ENCODE data around the gene KIF16B. TPM values are rescaled to one million over a fixed set of nuclear protein-coding genes. Genes with fewer than 3 reads are reported as not detected.
"Not testable (repeated sequence)": the region's sequence is repeated elsewhere in the genome, so short reads cannot be mapped to it uniquely, and the experiment has no call there.

KIF16B gene
- polyA plus RNA-seq, 4 donors = 9.8 to 23.5 (median 19.5) TPM

- no peak for DNase-seq (ENCODE audit: low read depth in 4 of 4, low spot score in 3 of 4)
These were observed 300.4 kb downstream of the KIF16B start for GRCh38 chr20:16272780-16273360.

DNA sequence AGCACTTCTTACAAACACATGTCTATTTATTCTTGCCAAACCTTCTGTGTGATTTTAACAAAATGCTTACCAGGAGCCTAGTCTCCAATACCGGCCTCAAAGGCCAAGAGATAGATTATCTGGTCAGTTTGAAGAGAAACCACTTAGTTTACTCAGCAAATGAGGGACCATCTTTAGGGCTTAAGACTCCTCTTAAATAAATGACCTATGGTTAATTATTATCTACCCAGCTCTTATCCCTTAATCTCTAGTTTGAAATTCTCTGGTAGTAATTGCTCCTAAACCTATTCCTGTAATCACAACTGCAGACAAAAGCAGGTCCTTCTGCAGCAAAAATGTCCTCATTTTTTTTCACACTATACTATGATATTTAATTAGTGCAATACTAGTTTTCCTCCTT lies 301.8 kb downstream of the KIF16B start:
- no peak for DNase-seq (ENCODE audit: low read depth in 4 of 4, low spot score in 3 of 4)

GRCh38 chr20:16270989-16271388 lies 302.3 kb downstream of the KIF16B start:
- no peak for DNase-seq (ENCODE audit: low read depth in 4 of 4, low spot score in 3 of 4)

- DNase-seq (ENCODE audit: low read depth in 4 of 4, low spot score in 3 of 4) = no peak
These were observed 302.8 kb downstream of the KIF16B start for GRCh38 chr20:16270314-16270931.

DNA sequence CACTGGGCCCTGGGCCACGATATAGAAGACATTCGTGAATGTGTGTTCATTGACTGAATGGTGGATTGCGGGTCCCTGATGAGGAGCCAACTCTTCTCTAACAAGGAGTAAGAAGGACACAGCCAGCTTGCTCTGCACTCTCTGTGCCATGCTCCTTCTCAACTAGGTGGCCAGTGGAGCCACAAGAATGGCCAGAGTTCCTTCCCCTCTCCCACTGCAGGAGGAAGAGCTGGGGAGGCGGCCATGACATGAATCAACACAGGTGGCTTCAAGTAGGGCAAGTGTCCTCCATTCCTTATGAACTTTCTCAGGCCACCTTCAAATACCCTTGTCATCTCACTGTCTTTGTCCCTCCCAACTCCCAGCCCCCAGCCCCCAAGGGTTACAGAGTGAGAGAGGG lies 305.7 kb downstream of the KIF16B start:
- no peak for DNase-seq (ENCODE audit: low read depth in 4 of 4, low spot score in 3 of 4)

GRCh38 chr20:16265334-16265733 lies 307.9 kb downstream of the KIF16B start:
- DNase-seq (ENCODE audit: low read depth in 4 of 4, low spot score in 3 of 4) = no peak

DNA sequence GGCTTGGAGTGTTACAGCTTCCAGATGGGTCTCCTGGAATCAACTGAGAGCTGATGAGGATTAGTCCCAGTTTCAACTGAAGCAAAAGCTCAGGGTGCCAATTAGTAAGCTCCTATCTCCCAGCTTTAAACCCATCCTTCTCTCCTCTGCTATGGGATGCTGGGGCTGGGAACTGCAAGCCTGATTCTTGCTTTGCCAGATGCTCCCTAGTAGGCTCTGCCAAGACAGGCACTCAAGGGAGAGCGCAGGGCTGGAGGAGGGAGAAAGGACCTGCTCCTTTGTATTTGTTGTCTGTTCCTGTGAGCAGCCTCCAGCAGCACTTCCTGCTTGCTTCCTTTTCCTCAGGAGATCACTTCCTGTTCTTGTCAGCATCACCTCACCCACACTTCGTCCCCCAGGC lies 309.7 kb downstream of the KIF16B start:
- DNase-seq (ENCODE audit: low read depth in 4 of 4, low spot score in 3 of 4) = no peak

DNA sequence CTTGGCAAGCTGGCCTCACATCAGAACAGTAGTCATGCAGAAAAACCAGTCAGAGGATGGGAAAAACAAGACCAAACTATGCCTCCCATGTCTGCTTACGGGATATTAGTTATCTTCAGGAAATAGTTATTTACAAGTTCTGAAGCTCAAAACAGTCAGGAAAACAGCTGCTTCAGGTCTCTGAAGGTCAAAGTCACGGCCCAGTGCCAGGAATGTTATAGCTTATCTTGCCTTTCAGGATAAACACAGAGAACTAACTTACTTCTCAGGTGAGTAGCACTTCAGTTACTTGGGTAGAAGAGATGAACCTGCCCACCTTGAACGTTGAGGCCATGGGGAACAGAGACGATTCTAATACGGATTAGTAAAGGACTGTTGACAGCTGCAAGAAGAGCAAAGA lies 310.7 kb downstream of the KIF16B start:
- no peak for DNase-seq (ENCODE audit: low read depth in 4 of 4, low spot score in 3 of 4)

- DNase-seq (ENCODE audit: low read depth in 4 of 4, low spot score in 3 of 4) = no peak
These were observed 311.4 kb downstream of the KIF16B start for GRCh38 chr20:16261733-16262273.

- no peak for DNase-seq (ENCODE audit: low read depth in 4 of 4, low spot score in 3 of 4)
These were observed 312.3 kb downstream of the KIF16B start for GRCh38 chr20:16260911-16261310.

DNA sequence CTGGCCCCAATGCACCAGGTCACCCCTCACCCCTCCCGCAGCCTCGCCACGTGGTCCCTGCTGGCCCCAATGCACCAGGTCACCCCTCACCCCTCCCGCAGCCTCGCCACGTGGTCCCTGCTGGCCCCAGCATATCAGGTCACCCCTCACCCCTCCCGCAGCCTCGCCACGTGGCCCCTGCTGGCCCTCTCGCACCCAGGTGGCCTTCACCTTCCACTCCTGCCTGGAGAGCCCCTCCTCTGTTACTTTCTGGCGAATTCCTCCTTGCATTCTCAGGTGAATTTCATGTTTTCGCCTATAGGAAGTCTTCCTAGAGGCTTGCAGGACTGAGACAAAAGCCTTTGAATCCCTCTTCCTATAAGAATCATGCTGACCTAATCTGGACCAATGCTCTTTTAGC lies 313.1 kb downstream of the KIF16B start:
- not testable (repeated sequence) for DNase-seq (ENCODE audit: low read depth in 4 of 4, low spot score in 3 of 4)

DNA sequence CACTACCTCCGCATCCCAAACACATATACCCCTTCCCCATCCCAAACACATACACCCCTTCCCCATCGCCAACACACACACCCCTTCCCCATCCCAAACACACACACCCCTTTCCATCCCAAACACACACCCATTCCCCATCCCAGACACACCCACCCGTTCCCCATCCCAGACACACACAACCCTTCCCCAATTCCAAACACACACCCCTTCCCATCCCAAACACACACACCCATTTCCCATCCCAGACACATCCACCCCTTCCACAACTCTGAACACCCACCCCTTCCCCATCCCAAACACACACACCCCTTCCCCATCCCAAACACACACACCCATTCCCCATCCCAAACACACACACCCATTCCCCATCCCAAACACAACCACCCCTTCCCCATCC lies 314.5 kb downstream of the KIF16B start:
- no peak for DNase-seq (ENCODE audit: low read depth in 4 of 4, low spot score in 3 of 4)

- DNase-seq (ENCODE audit: low read depth in 4 of 4, low spot score in 3 of 4) = no peak
These were observed 315.3 kb downstream of the KIF16B start for GRCh38 chr20:16257813-16258430.

- DNase-seq (ENCODE audit: low read depth in 4 of 4, low spot score in 3 of 4) = no peak
These were observed 316.2 kb downstream of the KIF16B start for GRCh38 chr20:16257021-16257420.

- DNase-seq (ENCODE audit: low read depth in 4 of 4, low spot score in 3 of 4) = no peak
These were observed 326.4 kb downstream of the KIF16B start for GRCh38 chr20:16246870-16247269.

GRCh38 chr20:16246291-16246690 lies 327.0 kb downstream of the KIF16B start:
- no peak for DNase-seq (ENCODE audit: low read depth in 4 of 4, low spot score in 3 of 4)

GRCh38 chr20:16245879-16246278 lies 327.4 kb downstream of the KIF16B start:
- no peak for DNase-seq (ENCODE audit: low read depth in 4 of 4, low spot score in 3 of 4)

- DNase-seq (ENCODE audit: low read depth in 4 of 4, low spot score in 3 of 4) = no peak
These were observed 328.4 kb downstream of the KIF16B start for GRCh38 chr20:16244892-16245291.

DNA sequence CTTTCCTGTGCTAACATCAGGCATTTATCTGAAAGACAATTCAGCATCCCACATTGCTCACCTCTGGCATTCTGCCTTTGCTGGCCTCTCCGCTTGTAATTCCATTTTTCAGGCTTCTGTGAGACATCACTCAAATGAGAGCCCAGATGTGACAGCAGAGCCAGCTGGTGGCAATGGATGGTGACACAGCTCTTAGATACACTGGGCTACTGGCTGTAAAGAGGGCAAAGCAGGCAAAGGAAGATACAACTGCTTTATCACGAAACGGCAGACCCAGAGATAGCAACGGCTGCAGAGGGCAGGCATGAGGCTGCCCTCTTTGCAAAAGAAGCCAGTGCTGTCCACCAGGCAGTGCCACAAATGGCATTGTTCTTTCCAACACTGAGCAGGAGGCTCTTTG lies 329.8 kb downstream of the KIF16B start:
- no peak for DNase-seq (ENCODE audit: low read depth in 4 of 4, low spot score in 3 of 4)

- no peak for DNase-seq (ENCODE audit: low read depth in 4 of 4, low spot score in 3 of 4)
These were observed 331.3 kb downstream of the KIF16B start for GRCh38 chr20:16241911-16242310.

DNA sequence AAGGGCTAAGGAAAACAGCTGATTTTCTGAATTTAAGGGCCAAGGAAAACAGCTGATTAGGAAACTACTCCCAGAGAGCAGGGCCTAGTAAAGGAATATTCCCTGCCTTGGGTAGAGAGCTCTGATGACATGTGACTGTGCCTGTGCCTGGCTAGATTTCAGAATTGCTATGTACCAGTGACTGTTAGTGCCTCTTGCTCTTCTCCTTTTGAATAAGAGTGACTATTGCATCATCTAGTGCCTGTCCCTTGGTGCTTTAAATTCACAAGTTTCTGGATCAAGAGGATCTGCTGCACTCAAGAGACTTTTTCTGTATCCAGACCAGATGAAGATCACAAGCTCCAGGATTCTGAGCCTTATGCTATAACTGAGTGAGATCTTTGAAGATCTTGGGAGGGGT lies 332.9 kb downstream of the KIF16B start:
- no peak for DNase-seq (ENCODE audit: low read depth in 4 of 4, low spot score in 3 of 4)

DNA sequence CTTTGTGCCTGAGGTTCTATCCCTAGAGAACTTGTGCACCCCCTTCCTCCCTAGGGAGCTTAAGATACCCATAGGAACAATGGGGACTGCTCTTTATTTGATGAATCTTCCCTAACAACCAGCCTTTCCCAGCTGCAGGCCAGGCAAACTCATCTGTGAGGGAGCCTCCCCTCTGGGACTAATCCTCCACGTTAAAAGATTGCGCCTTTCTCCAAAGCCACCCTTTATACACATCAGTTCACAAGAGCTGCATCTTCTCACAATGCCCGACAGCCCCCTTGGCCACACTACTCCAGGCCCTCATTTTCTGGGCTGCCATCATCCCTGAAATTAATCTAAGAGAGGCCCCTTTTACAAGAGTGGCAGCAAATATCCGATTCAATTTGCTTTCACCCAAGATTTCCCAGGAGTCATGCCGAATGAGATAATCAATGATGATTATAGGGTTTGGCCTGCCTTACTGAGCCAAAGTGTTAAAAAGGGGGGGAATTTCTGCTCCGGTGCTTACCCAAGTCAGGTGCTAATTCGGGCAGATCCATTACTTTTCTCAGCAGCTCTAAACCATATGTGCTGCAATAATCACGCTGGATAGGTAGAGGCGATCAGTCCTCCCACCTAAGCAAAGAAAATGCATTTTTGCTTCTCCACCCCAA lies 336.5 kb downstream of the KIF16B start:
- no peak for DNase-seq (ENCODE audit: low read depth in 4 of 4, low spot score in 3 of 4)

All from left renal pelvis (tissue), 4 donors.